Rectal smooth muscle tissue (tissue), 1 donor: ENCODE measurements around the gene AGMO.
A peak's percentile ranks its signal among the peaks of the same experiment; 100 is the strongest.

Experiments
- H3K27ac ChIP-seq: one replicate; pipeline ENCODE4 v1.7.0; 2013; ENCODE audit warnings: low read depth, low read length, inconsistent platforms
- H3K27me3 ChIP-seq: one replicate; pipeline ENCODE4 v1.7.0; 2013; ENCODE audit warnings: low read length; ENCODE audit not compliant: control insufficient read depth, insufficient read depth
- H3K36me3 ChIP-seq: one replicate; pipeline ENCODE4 v1.7.0; 2013; ENCODE audit warnings: low read length; ENCODE audit not compliant: control insufficient read depth, insufficient read depth
- H3K4me1 ChIP-seq: one replicate; pipeline ENCODE4 v1.7.0; 2013; ENCODE audit warnings: low read length; ENCODE audit not compliant: control insufficient read depth, insufficient read depth
- H3K4me3 ChIP-seq: one replicate; pipeline ENCODE4 v1.7.0; 2013; ENCODE audit warnings: low read length
- H3K9ac ChIP-seq: one replicate; pipeline ENCODE4 v1.7.0; 2013; ENCODE audit warnings: low read length

AGMO gene

GRCh38 chr7:15204421-15204820 lies 357.4 kb downstream of the AGMO start:
- Histone ChIP-seq H3K36me3 (no peaks in the 10 kb centered on the region), H3K27ac (no peak overlapping the region), H3K27me3 (no peaks in the 10 kb centered on the region), H3K9ac (no peak overlapping the region), H3K4me3 (no peak overlapping the region), H3K4me1 (no peaks in the 10 kb centered on the region)

- H3K4me3 ChIP-seq = no peak overlapping the region
- H3K27me3 ChIP-seq = no peaks in the 10 kb centered on the region
- H3K9ac ChIP-seq = no peak overlapping the region
- H3K36me3 ChIP-seq = no peaks in the 10 kb centered on the region
- H3K27ac ChIP-seq = no peak overlapping the region
- no peaks in the 10 kb centered on the region for H3K4me1 ChIP-seq
Measured at GRCh38 chr7:15199482-15199881, 362.3 kb downstream of the AGMO start.

GRCh38 chr7:15197042-15197977 lies 364.5 kb downstream of the AGMO start:
- Histone ChIP-seq H3K4me3 (no peak overlapping the region), H3K27ac (no peak overlapping the region), H3K27me3 (no peaks in the 10 kb centered on the region), H3K4me1 (no peaks in the 10 kb centered on the region), H3K36me3 (no peaks in the 10 kb centered on the region), H3K9ac (no peak overlapping the region)

- no peaks in the 10 kb centered on the region for H3K27me3 ChIP-seq
- H3K27ac ChIP-seq = no peak overlapping the region
- H3K9ac ChIP-seq = no peak overlapping the region
- H3K36me3 ChIP-seq = no peaks in the 10 kb centered on the region
- no peak overlapping the region for H3K4me3 ChIP-seq
- H3K4me1 ChIP-seq = no peaks in the 10 kb centered on the region
Measured at GRCh38 chr7:15178065-15178464, 383.8 kb downstream of the AGMO start.

GRCh38 chr7:15176089-15176488 lies 385.7 kb downstream of the AGMO start:
- Histone ChIP-seq H3K9ac (no peak overlapping the region), H3K27ac (no peak overlapping the region), H3K4me3 (no peak overlapping the region), H3K36me3 (no peaks in the 10 kb centered on the region), H3K27me3 (no peaks in the 10 kb centered on the region), H3K4me1 (no peaks in the 10 kb centered on the region)

GRCh38 chr7:15175152-15175551 lies 386.7 kb downstream of the AGMO start:
- no peaks in the 10 kb centered on the region for H3K4me1 ChIP-seq
- H3K36me3 ChIP-seq = no peaks in the 10 kb centered on the region
- no peaks in the 10 kb centered on the region for H3K27me3 ChIP-seq
- H3K9ac ChIP-seq = no peak overlapping the region
- H3K4me3 ChIP-seq = no peak overlapping the region
- no peak overlapping the region for H3K27ac ChIP-seq

GRCh38 chr7:15174485-15174884 lies 387.3 kb downstream of the AGMO start:
- H3K27me3 ChIP-seq = no peaks in the 10 kb centered on the region
- no peak overlapping the region for H3K9ac ChIP-seq
- no peak overlapping the region for H3K27ac ChIP-seq
- H3K36me3 ChIP-seq = no peaks in the 10 kb centered on the region
- H3K4me3 ChIP-seq = no peak overlapping the region
- no peaks in the 10 kb centered on the region for H3K4me1 ChIP-seq

GRCh38 chr7:15168489-15168888 lies 393.3 kb downstream of the AGMO start:
- Histone ChIP-seq H3K4me1 (no peaks in the 10 kb centered on the region), H3K4me3 (no peak overlapping the region), H3K27ac (no peak overlapping the region), H3K9ac (no peak overlapping the region), H3K27me3 (no peaks in the 10 kb centered on the region), H3K36me3 (no peaks in the 10 kb centered on the region)

- Histone ChIP-seq H3K27me3 (no peaks in the 10 kb centered on the region), H3K9ac (no peak overlapping the region), H3K4me3 (no peak overlapping the region), H3K27ac (no peak overlapping the region), H3K36me3 (no peaks in the 10 kb centered on the region), H3K4me1 (no peaks in the 10 kb centered on the region)
Measured at GRCh38 chr7:15167912-15168311, 393.9 kb downstream of the AGMO start.

GRCh38 chr7:15166620-15167019 lies 395.2 kb downstream of the AGMO start:
- H3K27me3 ChIP-seq = no peaks in the 10 kb centered on the region
- H3K36me3 ChIP-seq = no peaks in the 10 kb centered on the region
- no peak overlapping the region for H3K4me3 ChIP-seq
- H3K4me1 ChIP-seq = no peaks in the 10 kb centered on the region
- H3K9ac ChIP-seq = no peak overlapping the region
- no peak overlapping the region for H3K27ac ChIP-seq

GRCh38 chr7:15159261-15159660 lies 402.6 kb downstream of the AGMO start:
- Histone ChIP-seq H3K27ac (peak overlapping the region; percentile 1), H3K4me3 (no peak overlapping the region), H3K36me3 (no peaks in the 10 kb centered on the region), H3K27me3 (no peaks in the 10 kb centered on the region), H3K9ac (no peak overlapping the region), H3K4me1 (peaks cover 13% of the 10 kb centered on the region)

GRCh38 chr7:15158141-15158810 lies 403.5 kb downstream of the AGMO start:
- no peak overlapping the region for H3K4me3 ChIP-seq
- H3K27me3 ChIP-seq = no peaks in the 10 kb centered on the region
- no peak overlapping the region for H3K9ac ChIP-seq
- H3K4me1 ChIP-seq = peaks cover 13% of the 10 kb centered on the region
- H3K27ac ChIP-seq = no peak overlapping the region
- H3K36me3 ChIP-seq = no peaks in the 10 kb centered on the region
